GM21737 (cell line): ENCODE measurements around the gene ALDOA.

Experiments used
- ATAC-seq: cut with Tn5 transposase; IDR thresholded peaks from one replicate; pipeline ENCODE4 v1.9.1; 2021; ENCODE audit warnings: mild to moderate bottlenecking, moderate library complexity; ENCODE audit not compliant: unreplicated experiment

Gene ALDOA

DNA sequence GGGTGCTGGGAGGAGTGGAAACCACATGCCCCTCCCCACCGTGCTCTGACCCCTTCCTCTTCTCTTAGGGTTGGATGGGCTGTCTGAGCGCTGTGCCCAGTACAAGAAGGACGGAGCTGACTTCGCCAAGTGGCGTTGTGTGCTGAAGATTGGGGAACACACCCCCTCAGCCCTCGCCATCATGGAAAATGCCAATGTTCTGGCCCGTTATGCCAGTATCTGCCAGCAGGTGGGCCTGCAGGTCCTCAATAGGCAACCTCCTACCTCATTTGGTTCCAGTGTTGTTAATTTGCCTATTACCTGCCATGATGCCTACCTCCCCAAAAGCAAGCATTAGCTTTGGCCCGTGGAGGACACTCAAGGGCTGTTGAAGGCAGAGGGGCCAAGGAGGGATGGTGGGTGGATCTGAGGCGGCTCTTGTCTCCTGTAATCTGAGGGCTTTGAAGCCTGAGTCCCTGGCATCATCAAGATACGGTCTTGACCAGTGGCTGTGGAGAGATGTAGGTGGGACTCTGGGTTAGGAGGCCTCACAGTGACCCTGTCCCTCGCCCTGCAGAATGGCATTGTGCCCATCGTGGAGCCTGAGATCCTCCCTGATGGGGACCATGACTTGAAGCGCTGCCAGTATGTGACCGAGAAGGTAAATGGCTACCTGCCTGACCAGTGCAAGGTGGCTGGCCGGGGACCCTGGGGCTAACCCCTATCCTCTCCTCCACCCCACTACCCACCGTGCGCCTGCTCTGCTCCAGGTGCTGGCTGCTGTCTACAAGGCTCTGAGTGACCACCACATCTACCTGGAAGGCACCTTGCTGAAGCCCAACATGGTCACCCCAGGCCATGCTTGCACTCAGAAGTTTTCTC, 3.4 kb downstream of the ALDOA start:
- ATAC-seq: no peak

DNA sequence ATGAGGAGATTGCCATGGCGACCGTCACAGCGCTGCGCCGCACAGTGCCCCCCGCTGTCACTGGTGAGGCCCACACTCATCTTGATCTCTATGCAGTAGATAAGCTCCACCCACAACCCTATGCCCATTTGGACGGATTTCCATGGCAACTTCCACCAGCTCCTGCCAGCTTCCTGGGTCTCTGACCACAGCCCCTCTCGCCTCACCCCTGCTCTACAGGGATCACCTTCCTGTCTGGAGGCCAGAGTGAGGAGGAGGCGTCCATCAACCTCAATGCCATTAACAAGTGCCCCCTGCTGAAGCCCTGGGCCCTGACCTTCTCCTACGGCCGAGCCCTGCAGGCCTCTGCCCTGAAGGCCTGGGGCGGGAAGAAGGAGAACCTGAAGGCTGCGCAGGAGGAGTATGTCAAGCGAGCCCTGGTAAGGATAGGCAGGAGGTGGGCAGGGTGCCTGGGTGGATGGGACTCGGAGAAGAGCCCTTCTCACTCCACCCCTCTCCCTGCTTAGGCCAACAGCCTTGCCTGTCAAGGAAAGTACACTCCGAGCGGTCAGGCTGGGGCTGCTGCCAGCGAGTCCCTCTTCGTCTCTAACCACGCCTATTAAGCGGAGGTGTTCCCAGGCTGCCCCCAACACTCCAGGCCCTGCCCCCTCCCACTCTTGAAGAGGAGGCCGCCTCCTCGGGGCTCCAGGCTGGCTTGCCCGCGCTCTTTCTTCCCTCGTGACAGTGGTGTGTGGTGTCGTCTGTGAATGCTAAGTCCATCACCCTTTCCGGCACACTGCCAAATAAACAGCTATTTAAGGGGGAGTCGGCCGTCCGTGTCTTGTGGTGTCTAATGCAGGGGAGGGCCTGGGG, 4.3 kb downstream of the ALDOA start:
- no peak for ATAC-seq

DNA sequence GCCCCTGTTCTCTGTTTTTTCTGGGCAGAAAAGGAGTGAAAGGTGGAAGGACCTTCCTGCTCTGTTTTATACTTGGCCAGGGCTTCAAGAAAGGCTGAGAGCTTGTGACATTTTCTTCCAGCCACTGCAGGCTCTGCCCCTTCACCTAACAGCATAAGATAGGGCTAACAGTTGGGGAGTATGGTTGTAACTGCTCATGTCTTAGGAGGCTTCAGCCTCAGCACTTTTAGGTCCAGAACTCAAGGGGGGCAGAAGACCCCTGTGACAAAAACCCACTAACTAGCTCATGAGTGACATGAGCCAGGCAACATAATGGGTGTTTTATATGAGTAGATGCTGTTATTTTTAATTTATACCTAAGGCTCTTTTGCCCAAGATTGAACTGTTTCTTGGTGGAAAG, 4.9 kb downstream of the ALDOA start:
- ATAC-seq: no peak

DNA sequence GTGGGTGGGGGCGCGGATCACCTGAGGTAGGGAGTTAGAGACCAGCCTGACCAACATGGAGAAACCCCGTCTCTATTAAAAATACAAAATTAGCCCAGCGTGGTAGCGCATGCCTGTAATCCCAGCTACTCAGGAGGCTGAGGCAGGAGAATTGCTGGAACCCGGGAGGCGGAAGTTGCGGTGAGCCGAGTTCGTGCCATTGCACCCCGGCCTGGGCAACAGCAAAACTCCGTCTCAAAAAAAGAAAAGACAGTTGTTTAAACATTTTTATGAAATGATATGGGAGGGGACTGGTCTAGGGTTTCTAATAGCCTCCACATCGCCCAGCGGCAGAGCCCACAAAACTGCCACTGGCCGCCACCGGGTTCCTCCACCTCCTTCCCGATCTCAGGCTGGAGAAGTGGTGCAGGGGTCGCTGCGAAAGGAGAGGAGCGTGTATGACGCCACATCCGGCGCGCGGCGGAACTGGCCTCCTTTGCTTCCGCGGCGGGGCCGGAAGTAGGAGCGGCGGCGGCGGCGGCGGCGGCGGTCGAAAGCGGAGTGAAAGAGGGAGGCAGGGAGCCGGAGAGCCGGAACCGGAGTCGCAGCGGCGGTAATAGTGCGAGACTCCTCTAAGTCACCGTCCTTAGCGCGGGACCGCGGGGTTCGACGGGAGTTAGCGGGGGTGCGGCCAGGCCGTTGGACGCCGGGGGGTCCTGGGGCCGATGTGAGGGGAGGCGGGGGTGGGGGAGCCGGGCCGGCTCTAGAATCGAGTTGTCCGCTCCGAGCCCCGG, 10.1 kb downstream of the ALDOA start, which contains the start of gene PPP4C:
Gene PPP4C (plus strand): TSS at position 492 of the 773 bp plus-strand sequence. CDS start 384 bp downstream, outside the sequence.
- ATAC-seq: peak; percentile 63

DNA sequence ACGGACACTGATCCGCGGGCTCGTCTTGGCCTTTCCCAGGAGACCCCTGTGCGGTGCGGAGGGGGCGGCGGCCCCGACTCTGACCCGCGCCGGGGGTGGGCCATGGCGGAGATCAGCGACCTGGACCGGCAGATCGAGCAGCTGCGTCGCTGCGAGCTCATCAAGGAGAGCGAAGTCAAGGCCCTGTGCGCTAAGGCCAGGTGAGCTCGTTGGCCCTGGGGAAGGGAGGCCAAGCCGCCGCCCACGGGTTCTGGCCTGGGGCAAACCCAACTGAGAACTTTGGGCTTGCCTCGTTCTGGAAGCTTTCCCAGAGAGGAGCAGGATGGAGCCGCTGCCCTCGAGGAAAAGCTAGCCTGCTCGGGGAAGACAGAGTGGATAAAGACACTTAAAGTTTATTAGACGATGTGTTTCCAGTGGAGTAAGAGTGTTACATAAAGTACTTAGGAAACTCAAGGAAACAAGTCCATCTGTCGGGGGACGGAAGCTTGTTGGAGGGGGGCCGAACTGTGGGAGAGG, 10.8 kb downstream of the ALDOA start:
- ATAC-seq: peak; percentile 33

DNA sequence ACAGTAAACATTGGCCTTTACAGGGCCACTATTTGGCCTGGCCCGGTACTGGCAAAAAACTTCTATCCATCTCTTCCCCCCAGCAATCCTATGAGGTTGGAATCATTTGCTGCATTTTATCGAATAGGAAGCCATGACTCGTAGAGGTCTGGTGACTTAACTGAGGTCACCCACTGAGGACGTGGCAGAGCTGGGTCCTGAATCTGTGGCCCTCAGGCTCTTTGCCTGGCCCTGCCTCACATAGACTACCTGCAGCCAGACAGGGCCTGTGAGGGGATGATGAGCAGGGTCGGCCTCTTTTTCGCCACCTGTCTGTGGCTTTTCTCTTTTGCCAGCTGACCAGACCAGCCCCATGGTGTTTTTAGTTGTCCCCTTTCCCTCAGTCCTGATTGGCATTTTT, 12.1 kb downstream of the ALDOA start:
- ATAC-seq: no peak

DNA sequence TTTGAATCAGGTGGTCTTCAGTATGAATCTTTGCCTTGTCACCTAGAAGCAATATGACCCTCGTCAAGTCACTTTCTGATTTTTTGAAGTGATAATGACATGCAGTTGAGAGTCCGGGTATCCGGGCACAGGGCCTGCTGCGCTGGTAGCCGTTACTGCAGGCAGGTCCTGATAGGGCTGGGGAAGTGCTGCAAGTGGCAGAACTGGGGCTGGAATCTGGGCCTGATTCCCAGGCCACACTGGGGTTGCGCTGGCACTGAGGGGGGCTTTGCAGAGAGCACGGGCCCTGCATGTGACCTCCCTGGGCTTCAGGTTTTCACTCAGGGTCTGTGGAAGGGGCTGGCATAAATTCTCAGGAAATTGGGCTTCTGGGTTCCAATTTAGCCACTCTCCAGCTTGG, 13.2 kb downstream of the ALDOA start:
- ATAC-seq: no peak

DNA sequence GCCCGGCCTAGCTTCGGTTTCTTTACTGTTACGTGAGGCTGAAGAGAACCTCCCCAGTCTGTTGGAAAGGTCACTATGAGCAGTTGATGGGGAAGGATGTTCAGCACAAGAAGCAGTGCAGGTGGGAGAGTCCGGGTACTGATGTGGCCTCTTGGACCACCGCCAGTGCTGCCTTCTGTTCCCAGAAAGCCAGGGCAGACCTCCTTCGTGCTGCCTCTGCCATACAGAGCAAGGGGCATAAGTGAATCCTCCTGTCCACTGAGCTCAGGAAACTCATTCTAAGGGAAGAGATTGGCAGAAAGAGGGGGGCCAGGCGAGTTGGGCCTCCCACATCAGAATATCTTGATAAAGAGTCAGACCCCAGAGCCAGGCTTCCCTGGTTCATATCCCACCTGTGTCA, 13.9 kb downstream of the ALDOA start:
- ATAC-seq: no peak

DNA sequence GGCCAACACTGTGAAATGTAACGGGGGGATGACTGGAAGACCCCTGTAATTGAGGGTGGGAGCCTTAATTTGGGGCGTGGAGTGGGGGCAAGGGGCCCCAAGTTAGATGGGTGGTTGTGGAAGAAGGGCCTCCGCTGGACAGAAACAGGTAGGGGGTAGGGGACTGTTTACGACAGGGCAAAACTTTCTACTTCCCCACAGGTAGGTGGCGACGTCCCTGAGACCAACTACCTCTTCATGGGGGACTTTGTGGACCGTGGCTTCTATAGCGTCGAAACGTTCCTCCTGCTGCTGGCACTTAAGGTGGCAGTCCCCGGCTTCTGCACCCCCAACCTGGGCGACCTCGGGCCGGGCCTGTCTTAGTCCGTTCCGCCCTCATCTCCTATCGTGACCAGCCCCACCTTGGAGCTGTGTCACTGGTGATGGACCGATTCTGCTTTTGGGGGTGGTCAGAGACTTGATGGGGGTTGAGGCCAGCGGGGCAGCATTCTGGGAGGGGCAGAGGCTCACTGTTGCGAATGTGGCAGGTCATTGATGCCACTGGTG, 17.1 kb downstream of the ALDOA start:
- ATAC-seq: no peak

DNA sequence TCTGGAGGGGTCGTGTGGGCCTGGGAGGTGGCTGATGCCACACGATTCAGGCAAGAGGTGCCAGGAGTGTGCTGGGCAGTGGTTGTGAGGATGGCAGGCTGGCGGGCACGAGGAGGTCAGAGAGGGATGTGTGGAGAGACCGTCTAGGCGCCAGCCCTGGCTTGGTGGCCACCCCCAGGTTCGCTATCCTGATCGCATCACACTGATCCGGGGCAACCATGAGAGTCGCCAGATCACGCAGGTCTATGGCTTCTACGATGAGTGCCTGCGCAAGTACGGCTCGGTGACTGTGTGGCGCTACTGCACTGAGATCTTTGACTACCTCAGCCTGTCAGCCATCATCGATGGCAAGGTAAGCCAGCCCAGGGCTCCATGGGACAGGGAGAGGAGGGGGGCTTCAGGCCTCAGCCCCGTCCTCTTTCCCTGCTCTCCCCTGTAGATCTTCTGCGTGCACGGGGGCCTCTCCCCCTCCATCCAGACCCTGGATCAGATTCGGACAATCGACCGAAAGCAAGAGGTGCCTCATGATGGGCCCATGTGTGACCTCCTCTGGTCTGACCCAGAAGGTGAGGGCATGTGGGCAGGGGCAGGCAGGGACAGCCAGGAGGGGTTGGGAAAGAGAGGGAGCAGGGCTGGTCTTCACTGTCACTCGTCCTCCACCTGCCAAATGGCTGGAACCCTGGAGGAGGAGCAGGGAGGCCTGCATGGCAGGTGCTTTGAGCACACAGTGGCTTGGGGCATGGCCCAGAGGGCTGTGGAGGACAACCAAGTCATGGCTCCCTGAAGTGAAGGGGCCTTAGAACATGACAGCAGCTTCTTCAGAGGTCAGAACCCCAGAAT, 17.9 kb downstream of the ALDOA start:
- no peak for ATAC-seq

DNA sequence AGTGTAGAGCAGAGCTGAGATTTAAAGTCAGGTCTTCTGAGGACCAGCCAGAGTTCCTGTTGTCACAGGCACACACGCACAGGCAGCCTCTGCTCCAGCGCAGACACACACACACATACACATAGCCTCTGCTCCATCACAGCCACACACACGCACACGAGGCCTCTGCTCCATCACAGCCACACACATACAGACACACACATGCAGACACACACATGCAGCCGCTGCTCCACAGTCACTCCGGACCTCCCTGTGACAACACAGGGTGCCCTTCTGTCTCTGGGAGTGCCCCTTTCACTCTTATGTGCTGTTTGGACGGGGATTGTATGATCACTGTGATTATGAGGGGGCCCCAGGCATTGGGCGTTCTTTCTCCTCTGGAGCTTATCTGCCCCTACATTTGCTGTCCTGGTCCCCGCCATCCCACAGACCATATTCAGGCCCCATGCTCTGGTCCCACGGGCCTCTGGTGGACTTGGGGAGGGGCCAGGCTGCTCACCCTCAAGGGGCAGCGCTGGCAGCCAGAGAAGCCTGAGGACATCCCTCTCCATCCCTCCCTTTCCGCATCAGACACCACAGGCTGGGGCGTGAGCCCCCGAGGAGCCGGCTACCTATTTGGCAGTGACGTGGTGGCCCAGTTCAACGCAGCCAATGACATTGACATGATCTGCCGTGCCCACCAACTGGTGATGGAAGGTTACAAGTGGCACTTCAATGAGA, 18.7 kb downstream of the ALDOA start:
- ATAC-seq: no peak

DNA sequence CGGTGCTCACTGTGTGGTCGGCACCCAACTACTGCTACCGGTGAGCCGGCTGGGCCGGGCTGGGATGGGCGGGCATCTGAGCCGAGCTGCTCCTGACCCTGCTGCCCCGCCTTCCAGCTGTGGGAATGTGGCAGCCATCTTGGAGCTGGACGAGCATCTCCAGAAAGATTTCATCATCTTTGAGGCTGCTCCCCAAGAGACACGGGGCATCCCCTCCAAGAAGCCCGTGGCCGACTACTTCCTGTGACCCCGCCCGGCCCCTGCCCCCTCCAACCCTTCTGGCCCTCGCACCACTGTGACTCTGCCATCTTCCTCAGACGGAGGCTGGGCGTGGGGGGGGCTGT, 19.2 kb downstream of the ALDOA start:
- ATAC-seq: no peak

DNA sequence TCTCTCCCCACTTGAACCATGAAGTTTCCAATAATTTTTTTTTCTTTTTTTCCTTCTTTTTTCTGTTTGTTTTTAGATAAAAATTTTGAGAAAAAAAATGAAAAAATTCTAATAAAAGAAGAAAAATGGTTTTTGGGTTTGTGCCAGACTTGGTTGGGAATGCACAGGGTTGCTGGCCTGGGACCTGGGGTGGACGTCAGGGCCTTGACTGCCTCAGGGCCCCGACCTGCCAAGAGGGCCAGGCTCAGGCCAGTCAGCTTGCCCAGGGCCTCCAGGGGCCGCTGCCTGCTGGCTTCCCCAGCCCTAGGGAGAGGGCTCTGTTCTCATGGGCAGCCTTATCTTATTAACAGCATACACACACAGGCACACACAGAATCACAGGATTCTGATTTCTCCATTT, 19.7 kb downstream of the ALDOA start:
- ATAC-seq: no peak

DNA sequence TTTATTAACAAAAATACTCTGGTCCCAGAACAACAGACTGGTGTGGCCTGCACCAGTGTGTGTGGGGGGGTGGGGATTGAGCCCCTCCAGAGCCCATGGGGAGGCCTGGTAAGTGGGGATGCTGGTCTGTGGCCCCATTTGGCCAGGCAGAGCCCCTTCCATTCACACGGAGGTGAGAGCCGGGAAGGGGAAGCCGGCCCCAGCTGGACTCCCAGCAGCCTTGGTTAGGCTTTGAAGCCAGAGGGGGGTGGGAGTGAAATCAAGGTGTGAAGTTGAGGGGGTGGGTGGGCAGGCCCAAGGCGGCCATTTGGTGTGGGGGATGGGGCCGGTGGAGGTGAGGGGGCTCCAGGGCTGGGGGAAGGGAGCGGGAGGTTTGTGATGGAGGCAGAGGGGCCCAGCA, 20.3 kb downstream of the ALDOA start:
- ATAC-seq: no peak

DNA sequence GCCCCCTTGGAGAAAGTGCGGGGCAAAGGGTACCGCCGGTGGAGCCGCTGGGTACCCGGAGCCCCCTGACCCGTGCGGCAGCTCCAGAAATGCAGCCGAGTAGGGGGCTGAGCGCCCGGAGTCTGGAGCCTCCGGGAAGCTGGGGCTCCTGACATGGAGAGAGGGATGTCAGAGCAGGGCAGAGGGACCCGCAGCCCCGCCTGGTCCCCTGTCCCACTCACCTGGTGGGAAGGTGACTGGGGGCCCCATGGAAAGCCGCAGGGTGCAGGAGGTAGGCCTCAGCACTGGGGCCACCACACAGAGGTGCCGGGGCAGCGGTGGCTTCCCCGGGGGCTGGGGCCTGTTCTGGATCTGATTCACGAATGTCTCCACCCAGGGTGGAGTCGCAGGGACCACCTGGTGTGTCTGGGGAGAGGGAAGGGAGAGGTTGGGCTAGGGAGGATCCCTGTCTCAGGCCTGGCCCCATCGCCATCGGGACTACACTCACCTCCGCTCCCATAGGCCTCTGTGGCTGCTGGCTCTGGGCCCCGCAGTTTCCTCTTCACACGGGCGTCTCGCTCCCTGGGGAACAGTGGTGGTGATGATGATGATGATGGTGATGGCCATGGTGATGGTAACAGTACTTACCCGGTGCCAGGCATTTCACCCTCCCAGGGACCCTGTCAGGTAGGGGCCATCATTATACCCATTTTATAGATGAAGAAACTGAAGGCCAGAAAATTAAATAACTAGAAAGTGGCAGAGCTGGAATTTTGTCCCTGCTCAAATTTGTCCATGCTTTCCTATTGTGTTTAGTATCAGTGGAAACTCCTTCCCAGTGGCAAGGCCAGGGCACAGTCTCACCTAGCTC, 21.0 kb downstream of the ALDOA start:
- ATAC-seq: no peak

DNA sequence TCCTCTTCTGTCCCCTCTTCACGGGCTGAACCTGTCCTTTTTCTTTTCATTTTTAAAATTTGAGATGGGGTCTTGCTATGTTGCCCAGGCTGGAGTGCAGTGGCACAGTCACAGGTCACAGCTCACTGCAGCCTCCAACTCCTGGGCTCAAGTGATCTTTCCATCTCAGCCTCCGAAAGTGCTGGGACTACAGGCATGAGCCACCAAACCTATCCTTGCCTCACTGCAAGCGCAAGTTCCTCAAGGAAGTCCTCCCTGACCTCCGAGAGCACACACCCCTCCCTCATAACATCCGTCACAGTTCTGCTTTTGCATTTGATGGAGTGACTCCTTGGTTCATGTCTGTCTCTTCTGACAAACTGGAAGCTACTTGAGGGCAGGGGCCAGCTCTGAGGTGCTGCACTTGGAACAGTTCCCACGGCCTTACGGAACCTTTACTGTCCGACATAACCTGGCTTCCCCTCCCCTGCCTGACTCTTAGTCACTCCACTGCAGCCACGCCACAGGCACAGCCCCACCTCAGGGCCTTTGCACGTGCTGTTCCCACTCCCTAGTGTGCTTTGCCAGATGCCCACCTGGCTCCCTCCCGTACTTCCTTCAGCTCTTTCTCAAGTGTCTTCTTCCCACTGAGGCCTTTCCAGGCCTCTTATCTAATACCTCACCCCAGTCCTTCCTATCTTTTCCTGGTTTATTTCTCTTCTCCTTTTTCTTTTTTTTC, 21.8 kb downstream of the ALDOA start:
- no peak for ATAC-seq

DNA sequence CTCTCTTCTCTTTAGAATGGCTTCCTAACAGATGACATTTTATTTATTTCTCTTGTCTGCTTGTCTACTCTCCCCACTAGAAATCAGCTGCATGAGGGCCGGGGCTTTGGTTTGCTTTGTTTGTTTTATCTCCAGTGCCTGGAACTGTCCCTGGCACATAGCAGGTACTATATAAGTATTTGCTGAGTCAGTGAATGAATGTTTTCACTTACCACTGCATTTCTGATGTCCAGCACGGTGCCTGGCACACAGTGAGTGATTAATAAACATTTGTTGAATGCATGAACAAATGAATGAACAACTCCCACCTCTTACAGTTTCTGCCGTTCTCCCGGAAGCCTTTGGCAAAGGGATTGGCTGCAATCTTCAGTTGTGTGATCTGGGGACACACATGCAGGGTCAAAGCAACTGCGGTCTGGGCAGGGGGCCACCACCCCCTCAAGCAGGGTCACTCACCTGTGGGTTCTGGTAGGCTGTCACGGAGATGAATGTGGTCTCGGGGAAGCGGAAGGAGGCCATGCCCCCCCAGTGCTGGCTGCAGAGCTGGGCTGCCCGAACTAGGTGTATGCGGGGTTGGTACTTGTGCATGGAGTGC, 22.8 kb downstream of the ALDOA start:
- no peak for ATAC-seq
